HG03064 (cell line): Measurements from ENCODE around the gene ATMIN.

Experiments
- ATAC-seq: cut with Tn5 transposase; IDR thresholded peaks from one replicate; pipeline ENCODE4 v1.9.1; 2021; ENCODE audit warnings: low read depth; ENCODE audit not compliant: unreplicated experiment

The ATMIN gene, protein sequence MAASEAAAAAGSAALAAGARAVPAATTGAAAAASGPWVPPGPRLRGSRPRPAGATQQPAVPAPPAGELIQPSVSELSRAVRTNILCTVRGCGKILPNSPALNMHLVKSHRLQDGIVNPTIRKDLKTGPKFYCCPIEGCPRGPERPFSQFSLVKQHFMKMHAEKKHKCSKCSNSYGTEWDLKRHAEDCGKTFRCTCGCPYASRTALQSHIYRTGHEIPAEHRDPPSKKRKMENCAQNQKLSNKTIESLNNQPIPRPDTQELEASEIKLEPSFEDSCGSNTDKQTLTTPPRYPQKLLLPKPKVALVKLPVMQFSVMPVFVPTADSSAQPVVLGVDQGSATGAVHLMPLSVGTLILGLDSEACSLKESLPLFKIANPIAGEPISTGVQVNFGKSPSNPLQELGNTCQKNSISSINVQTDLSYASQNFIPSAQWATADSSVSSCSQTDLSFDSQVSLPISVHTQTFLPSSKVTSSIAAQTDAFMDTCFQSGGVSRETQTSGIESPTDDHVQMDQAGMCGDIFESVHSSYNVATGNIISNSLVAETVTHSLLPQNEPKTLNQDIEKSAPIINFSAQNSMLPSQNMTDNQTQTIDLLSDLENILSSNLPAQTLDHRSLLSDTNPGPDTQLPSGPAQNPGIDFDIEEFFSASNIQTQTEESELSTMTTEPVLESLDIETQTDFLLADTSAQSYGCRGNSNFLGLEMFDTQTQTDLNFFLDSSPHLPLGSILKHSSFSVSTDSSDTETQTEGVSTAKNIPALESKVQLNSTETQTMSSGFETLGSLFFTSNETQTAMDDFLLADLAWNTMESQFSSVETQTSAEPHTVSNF

DNA sequence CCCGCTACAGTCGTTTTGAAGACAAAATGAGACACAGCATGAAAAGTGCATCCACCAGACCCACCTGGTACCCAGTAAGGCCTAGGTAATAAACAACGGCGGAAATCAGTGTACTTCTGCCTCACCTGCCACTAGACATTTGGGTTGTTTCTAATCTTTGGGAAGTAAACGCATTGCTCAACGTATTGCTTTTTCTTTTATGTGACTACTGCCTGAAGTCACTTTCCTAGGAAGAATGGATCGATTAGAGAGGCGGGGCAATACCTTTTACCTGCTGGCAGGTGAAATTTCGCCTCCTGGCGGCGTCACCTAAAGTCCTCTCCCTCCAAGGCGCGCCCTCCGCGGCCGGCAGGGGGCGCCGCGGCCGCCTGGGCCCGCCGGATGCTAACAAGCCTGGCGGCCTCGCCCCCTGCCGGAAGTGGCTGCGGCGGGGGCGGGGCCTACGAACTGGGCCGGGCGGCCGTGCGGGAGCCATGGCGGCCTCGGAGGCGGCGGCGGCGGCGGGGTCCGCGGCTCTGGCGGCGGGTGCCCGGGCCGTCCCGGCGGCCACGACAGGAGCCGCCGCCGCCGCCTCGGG lies at the start of gene ATMIN:
ATMIN (plus strand) TSS at position 445 of the 577 bp plus-strand sequence; CDS start at position 474, 29 bp downstream.
- ATAC-seq: peak; percentile 89

DNA sequence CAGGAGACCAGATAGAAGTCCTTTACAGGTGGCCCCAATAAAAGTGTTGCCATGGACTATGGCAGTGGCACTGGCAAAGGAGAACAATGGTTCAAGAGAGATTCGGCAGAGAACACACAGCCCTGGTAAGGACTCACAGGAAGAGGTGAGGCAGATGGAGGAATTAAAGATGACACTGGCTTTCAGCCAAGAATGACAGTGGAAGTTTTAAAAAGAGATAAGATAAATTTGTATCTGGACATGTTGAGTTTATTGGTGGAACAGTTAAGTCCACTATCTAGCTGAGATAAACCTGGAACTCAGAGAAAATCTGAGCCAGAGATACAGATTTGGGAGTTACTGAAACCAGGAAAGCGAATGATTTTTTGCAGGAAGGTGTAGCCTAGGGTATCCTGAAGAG lies 49.1 kb upstream of the ATMIN start:
- ATAC-seq: no peak

DNA sequence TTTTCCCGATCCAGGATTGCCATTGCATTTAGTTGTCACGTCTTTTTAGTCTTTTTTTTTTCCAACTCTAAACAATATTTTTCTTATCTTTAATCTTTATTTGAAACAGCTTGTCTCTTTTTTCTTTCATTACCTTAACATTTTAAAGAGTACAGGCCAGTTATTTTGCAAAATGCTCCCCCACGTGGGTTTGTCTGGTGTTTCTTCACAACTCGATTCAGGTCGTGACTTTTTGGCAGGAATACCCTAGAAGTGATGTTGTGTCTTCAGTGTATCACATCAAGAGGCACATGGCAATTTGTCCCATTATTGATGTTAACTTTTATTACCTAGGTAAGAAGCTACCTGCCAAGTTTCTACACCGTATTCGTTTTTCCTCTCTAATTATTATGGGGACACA lies 46.9 kb upstream of the ATMIN start:
- ATAC-seq: no peak

DNA sequence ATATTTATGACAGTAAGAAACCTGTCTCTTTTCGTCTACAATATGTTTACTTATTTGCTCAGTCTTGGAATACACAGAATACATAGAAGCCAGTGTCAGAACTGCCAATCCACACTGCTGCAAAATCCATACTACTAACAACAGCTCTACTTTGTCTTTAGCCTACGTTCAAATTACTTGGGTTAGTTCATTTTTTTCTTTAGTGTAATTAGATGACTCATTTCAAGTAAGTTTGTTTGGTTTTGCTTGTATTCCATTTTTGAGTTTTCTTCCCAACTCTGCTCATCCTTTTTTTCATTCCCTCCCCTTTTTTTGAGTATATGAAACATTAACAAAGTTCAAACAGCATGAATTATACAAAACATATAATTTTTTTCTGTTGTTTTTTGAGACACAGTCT lies 45.8 kb upstream of the ATMIN start:
- no peak for ATAC-seq

DNA sequence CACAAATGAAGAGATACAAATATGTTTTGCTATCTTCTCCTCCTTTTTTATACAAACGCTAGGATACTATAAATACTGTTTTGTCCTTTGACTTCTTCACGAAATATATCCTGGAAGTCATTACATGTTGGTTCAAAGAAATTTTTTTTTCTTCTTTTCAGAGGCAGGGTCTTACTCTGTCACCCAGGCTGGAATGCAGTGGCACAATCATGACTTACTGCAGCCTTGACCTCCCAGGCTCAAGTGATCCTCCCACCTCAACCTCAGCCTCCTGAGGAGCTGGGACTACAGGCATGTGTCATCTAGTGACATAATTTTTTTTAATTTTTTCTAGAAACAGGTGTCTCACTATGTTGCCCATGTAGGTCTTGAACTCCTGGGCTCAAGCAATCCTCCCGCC lies 45.1 kb upstream of the ATMIN start:
- no peak for ATAC-seq

DNA sequence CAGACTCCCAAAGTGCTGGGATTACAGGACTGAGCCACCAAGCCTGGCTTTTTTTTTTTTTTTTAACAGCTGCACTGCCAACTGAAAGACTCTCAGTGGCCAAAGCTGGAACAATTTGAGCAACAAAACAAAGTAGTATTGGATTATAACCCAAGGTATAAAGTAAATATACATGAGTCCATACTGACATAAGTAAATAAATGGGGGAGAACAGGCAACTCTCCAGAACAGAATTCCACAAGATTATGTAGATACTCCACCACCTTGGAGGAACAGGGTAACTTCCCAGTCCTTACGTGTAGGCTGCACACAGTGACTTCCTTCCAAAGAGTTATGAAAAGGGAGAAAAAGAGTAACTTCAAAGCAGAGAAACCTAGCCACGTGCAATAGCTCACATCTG lies 44.7 kb upstream of the ATMIN start:
- ATAC-seq: no peak

DNA sequence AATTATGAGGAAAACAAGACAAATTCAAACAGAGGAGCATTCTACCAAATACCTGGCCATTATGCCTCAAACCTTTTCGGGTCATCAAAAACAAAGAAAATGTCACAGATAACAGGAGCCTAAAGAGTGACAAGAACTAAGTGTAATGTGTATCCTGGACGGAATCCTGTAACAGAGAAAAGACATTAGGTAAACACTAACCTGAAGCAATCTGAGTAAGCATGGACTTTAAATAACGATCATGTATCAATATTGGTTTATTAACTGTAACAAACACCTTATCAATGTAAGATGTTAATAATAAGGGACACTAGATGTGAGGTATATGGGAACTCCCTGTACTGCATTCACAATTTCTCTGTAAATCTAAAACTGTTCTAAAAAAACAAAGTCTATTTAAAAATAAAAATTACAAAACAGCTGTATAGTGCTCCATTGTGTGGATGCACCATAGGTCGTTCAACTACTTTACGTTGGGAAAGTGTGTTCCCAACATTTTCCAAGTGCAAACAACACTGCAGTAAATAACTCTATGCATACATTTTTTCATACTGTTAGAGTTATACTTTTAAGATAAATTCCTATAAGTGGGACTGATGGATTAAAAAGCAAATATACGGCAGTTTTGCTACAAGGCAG lies 43.7 kb upstream of the ATMIN start:
- no peak for ATAC-seq

DNA sequence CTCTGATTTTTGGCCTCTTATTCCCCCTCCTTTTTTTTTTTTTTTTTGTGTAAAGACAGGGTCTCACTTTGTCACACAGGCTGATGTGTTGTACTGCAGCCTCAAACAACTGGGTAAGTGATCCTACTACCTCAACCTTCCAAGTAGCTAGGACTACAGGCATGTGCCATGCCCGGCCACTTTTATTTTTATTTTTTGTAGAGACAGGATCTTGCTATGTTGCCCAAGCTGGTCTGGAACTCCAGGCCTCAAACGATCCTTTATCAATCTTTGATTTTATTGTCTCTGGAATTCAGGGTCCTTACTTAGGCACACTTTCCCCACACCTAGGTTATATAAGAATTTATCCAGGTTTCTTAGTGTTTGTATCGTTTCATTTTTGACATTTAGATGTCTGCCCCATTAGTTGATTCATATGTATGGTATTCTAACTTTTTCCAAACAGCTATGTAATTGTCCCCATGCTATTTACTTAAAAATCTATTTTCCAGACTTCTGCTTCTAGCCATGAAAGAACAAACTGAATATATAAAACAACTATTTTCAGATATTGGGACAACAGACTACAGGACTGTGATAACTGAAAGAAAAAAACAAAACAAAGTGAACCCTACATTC lies 42.9 kb upstream of the ATMIN start:
- ATAC-seq: no peak

DNA sequence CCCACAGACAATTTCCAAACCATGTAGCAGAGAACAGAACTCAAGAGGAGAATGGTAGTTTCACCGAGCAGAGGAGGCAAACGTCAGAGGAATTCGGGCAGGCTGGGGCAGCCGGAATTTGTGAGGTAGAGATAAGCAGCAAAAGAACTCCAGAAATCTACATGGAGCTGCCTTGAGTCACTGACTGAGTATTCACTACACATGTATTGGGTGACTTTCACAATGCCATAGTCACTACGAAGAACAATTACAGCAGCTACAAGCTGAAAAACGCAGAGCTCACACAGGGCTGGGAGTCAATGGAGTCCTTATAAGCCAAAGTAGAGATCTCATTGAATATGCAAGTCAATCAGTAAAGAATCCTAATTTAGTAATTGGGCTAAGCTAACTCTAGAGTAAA lies 42.3 kb upstream of the ATMIN start:
- ATAC-seq: no peak

DNA sequence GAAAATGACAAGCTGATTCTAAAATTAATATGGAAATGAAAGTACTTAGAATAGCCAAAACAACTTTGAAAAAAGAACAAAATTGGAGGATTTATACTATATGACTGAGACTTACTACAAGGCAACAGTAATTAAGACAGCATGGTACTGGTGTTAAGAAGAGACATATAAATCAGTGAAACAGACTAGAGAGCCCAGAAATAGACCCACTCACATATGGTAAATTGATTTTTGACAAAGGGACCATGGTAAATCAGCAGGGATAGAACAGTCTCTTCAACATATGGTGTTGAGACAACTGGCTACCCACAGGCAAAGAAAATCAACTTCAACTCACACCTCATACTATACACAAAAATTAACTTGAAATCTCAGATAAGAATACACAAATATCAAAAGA lies 41.8 kb upstream of the ATMIN start:
- no peak for ATAC-seq

DNA sequence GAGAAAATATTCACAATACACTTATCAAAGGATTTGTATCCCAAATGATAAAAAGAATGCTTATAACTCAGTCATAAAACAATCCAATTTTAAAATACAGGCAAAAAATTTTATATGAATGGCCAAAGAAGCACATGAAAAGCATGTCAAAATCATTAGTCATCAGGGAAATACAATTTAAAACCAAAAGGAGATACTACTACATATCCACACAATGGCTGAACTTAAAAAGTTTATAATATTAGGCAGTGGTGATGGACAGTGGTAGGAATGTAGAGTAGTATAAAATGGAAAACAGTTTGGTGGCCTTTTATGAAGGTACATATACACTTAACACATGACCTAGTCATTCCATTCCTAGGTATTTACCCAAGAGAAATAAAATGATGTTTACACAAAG lies 41.2 kb upstream of the ATMIN start:
- ATAC-seq: no peak

DNA sequence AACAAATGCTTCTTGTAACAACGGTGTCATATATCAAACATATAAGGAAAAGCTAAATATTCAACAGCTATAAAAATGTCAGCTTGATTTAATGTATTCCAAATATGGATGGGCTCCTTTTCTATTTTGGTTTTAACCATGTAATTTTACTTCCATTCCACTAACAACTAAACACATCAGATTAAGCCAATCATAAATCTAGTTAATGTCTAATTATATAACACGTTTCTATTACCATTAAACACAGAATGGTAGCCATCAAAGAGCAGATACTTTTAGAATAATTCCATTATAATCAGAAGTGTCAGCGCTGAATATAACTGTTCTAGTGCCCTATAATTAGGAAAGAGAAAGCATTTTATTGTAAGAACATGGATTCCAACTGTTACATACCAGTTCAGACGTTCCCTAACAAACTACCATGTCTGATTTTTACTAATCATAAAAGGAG lies 38.9 kb upstream of the ATMIN start:
- ATAC-seq: no peak

DNA sequence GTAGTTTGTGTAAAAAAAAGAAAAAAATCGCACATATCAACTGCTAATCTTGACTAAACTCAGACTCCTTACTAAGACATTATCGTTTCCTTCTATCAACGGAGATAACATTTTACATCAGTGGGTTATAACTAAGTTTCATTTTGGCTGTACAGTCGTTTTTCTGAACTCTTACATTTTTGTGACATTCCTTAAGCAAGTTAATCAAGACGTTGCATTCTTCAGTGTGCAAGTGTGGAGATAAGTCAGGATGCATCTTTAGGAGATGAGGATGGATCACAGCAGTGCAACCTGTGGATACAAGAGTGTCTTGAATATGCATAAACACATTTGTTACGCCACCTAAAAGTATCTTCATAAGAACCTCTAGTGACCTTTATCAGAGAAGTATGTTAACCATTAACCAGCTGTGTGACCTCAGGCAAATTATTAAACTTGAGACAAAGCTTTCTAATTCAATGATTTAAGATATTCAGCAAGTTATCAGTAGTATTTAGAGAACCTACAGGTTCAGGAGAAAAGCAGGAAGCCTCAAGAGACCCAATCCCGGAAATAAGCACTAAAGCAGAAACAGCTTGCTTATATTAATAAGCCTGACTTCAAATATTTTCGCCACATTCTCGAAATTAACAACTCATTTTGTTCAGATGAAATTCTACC lies 38.4 kb upstream of the ATMIN start:
- no peak for ATAC-seq

DNA sequence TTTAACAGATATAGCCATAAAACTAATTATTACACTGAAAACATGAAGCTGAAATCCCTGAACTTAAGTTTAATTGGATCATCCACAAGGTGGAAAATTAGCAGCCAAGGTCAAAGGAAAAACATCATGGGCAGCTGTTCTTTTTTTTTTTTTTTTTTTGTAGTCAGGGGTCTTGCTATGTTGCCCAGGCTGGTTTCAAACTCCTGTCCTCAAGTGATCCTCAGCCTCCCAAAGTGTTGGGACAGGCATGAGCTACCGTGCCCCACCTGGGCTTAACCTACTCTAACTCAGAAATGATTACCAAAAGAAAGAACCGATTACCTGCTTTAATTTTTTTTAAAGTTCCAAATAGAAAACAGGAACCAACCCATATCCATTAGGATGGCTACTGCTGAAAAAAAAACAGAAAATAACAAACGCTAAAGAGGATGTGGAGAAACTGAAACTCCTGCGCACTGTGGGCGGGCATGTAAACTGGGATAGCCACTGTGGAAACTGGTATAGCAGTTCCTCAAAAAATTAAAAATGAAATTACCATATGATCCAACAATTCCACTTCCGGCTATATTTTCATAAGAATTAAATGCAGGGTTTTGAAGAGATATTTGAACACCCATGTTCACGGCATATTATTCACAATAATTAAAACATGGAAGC lies 37.5 kb upstream of the ATMIN start:
- no peak for ATAC-seq

DNA sequence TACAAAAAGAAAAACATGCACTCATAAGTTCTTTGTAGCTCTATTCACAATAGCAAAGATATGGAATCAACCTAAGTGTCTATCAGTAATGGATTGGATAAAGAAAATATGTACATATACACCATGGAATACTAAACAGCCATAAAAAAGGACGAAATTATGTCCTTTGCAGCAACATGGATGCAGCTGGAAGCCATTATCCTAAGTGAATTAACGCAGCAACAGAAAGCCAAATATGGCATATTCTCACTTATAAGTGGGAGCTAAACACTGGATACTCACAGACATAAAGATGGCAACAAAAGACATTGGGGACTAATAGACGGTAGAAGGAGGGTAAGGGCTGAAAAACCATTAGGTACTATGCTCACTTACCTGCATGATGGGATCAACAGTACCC lies 34.8 kb upstream of the ATMIN start:
- ATAC-seq: no peak

DNA sequence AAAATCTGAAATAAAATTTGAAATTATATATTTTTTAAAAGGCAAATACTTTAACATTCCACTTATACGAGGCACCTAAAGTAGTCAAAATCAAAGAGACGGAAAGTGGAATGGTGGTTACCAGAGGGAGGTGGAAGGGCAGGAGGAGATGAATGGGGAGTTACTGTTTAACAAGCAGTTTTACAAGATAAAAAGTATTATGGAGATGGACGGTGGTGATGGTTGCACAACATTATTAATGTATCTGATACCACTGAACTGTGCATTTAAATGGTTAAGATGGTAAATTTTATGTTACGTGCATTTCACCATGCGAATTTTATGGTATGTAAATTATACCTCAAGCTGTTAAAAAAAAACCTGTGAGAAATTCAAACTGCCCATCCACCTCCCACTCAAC lies 34.3 kb upstream of the ATMIN start:
- ATAC-seq: no peak

DNA sequence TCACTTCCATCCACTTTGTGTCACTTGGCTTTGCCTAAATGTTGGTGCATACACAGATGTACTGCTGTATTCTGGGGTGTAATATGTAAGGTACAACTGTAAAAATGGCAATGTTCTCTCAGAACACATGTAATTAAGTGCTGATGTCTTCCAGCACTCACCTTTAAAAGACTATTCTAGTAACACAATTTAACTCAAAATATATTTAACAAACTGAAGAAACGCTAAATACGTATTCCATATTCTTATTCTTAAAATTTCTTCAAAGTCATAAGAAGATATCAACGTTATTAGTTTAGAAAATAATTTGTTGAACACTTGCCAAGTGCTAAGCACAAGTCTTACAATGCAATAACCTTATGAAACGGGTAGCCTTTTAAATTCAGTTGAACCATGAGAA lies 32.6 kb upstream of the ATMIN start:
- no peak for ATAC-seq

DNA sequence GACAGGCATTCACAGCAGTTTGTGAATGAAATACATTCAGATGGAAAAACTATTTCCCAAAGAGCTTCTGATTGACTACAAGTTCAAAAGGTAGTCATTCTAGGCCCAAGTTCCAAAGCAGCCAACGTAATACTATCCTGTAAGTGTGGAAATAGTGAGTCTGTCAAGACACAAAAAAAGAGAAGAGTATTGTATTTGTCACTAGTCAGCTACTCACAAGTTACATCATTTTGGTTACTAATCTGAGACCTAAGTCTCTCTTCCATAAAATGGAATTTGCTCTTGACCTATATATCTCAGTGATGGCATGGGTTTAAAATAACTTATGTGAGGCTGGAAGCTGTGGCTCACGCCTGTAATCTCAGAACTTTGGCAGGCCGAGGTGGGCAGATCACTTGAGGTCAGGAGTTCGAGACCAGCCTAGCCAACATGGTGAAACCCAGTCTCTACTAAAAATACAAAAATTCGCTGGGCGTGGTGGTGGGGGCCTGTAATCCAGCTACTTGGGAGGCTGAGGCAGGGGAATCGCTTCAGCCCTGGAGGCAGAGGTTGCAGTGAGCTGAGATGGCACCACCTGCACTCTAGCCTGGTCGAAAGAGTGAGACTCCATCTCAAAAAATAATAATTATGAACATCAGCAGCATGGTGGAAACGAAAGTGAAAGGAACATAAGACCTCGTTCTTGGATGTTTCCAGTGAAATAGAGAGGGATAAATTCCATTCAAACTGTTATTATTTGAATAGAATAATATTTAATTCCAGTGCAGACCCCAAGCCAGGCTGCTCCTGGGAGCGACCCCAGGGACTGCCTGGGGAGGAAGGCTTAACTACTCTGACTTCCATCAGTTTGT lies 31.8 kb upstream of the ATMIN start:
- no peak for ATAC-seq
